LNCAP (cell line): Measurements from ENCODE around the gene SLC35E1.

Source experiments
- CTCF ChIP-seq: fragments of 450-650 bp; IDR thresholded peaks from 2 replicates; pipeline ENCODE4 v1.5.1; 2017; ENCODE audit warnings: mild to moderate bottlenecking

Gene SLC35E1

DNA sequence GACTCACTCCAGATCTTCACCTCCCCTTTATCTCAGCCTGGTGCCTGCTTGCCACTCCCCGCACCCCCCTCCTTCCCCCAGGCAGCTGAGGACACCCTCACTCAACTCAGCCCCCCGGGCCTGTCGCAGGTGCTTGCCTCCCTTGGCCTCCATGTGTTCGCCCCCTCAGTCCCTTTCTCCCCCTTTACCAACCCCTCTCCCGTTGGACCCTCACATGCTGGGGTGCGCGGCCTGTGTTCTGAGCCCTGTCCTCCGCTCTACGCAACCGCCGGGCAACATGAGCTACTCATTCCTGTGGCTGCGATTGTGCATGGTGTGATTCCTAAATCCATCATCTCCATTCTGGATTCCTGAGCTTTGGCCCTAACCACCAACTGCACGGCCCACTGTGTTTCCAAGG lies 35.1 kb downstream of the SLC35E1 start:
- TF ChIP-seq CTCF, result no peak

- no peak for TF ChIP-seq CTCF
Observed at GRCh38 chr19:16536130-16536529, 36.1 kb downstream of the SLC35E1 start.

GRCh38 chr19:16535381-16535780 lies 36.8 kb downstream of the SLC35E1 start:
- no peak for TF ChIP-seq CTCF

DNA sequence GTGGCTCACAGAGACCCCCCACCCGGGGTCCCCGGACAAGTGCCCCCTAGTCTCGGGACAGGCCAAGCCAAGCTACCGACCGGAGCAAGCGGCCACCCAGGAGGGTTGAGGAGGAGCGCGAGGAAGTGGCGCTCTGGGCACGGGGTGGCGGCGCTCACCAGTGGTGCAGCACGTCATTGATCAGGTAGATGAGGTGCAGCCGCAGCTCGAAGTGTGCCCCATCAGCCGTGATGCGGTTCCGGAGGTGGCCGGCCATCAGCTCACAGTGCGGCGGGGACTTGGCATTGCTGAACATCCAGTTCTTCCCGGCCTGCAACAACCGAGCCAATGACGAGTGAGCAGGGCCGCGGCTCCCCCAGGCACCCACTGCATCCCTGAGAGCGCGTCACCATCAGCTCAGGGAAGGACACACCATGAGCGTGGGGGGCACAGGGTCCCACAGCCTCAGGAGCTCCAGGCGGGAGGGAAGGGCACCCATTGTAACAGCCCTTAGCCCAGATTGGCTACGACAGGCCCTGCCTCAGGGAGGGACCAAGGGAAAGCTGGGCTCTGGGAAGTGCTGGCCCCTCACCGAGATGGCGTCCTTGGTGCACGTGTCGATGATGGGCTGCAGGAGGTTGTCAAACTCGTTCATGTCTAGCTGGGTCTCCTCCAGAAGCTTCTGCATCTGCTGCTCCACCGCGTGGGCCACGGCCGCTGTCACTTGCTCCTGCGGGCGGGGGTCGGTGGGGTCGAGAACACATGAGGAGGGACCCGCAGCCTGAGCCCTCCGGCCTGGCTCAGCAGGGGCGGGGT lies 39.6 kb downstream of the SLC35E1 start:
- TF ChIP-seq CTCF, result no peak

DNA sequence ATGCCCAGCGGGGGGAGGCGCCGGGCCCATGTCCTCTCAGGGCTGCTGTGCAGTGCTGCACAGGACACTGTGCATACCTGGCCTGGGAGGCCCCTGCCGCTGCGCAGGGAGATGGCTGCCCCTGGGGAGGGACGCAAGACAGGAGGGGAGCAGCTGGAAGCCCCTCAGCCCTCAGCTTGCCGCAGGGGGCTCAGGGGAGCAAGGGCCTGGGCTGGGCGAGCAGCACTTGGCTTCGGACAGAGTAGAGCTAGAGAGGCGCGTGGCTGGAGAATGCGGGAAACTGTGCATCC lies 40.9 kb downstream of the SLC35E1 start:
- TF ChIP-seq CTCF, result no peak

GRCh38 chr19:16530540-16531379 lies 41.5 kb downstream of the SLC35E1 start:
- no peak for TF ChIP-seq CTCF

DNA sequence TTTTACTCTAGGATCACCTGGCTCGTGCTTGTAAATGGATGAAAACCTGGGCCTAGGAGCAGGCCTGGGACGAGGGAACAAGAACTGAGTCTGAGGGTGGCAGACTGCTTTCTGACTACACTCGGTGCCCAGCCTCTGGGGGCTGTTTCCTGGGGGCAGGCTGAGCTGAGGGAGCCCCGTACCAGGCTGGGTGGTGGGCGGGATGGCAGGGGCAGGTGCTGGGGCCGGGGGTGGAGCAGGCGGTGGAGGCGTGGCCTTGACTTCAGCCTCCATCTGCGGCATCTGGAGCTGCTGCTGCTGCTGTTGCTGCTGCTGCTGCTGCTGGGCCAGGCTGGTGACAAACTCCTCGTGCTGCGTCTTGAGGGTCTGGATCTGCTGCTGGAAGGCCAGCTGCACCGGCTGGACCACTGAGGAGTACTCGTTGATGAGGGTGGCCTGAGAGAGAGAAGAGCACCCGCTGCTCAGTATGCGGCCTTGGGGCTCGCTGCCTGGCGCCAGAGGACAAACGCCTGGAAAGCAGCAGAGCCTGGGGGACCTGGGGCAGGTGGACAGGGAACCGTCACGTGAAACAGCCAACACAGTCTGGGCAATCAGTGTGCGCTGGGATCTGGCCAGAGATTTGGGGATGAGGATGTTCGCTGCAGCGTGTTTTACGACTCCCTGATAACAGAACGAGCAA lies 42.6 kb downstream of the SLC35E1 start:
- TF ChIP-seq CTCF, result no peak
